PFSK-1 (cell line): ENCODE data around the gene RSRC1.
A peak's percentile ranks its signal among the peaks of the same experiment; 100 is the strongest.

ENCODE experiments used
- FOXP2 ChIP-seq: optimal IDR thresholded peaks from 2 replicates; pipeline ENCODE3; 2011; ENCODE audit warnings: borderline replicate concordance, control low read depth, inconsistent platforms; ENCODE audit not compliant: insufficient read depth; ENCODE audit errors: extremely low read length, extremely low read depth
- POLR2AphosphoS5 ChIP-seq: IDR thresholded peaks from 2 replicates; pipeline ENCODE4 v1.6.1; 2012; ENCODE audit warnings: low read depth, mild to moderate bottlenecking, control low read depth, low read length, moderate library complexity
- REST ChIP-seq, 2 experiments: IDR thresholded peaks; 2 replicates each; pipeline versions ENCODE4 v1.6.1 to v1.8.0; 2011 to 2012; ENCODE audit warnings: low read depth in 2 of 2, low read length in 2 of 2, control low read depth in 1 of 2, inconsistent platforms in 1 of 2, mild to moderate bottlenecking in 1 of 2, moderate library complexity in 1 of 2; ENCODE audit not compliant: insufficient read depth in 1 of 2
- SIN3A ChIP-seq: IDR thresholded peaks from 2 replicates; pipeline ENCODE4 v1.6.1; 2012; ENCODE audit warnings: mild to moderate bottlenecking, low read length, moderate library complexity, borderline replicate concordance; ENCODE audit not compliant: insufficient read depth
- TAF1 ChIP-seq: IDR thresholded peaks from 2 replicates; pipeline ENCODE4 v1.6.1; 2012; ENCODE audit warnings: low read length, control low read depth, borderline replicate concordance; ENCODE audit not compliant: insufficient read depth

RSRC1 gene

GRCh38 chr3:158569794-158570193, 459.9 kb downstream of the RSRC1 start:
- TF ChIP-seq REST (IDR thresholded peaks at IDR 0.05; ENCODE audit: insufficient read depth in 1 of 2, low read depth in 2 of 2, low read length in 2 of 2): no peak
- TF ChIP-seq POLR2AphosphoS5: no peak
- TF ChIP-seq TAF1: no peak
- TF ChIP-seq FOXP2: no peak

GRCh38 chr3:158570999-158571702, 461.3 kb downstream of the RSRC1 start, which contains the start of gene MLF1:
Gene MLF1 (plus strand): TSS chr3:158571194. CDS start chr3:158571301, 107 bp downstream.
- TF ChIP-seq FOXP2 (peak; percentile 94), SIN3A (no peak)

- no peak for TF ChIP-seq REST (IDR thresholded peaks at IDR 0.05; ENCODE audit: insufficient read depth in 1 of 2, low read depth in 2 of 2, low read length in 2 of 2)
- no peak for TF ChIP-seq POLR2AphosphoS5
- no peak for TF ChIP-seq SIN3A
- no peak for TF ChIP-seq FOXP2
- TF ChIP-seq TAF1: no peak
These were observed 462.3 kb downstream of the RSRC1 start for GRCh38 chr3:158571969-158572765.

GRCh38 chr3:158572766-158573060, 462.8 kb downstream of the RSRC1 start:
- TF ChIP-seq TAF1 (no peak), POLR2AphosphoS5 (no peak), FOXP2 (no peak), REST (IDR thresholded peaks at IDR 0.05; ENCODE audit: insufficient read depth in 1 of 2, low read depth in 2 of 2, low read length in 2 of 2) (no peak), SIN3A (no peak)

- TF ChIP-seq POLR2AphosphoS5 (no peak), TAF1 (no peak), SIN3A (no peak), FOXP2 (no peak), REST (IDR thresholded peaks at IDR 0.05; ENCODE audit: insufficient read depth in 1 of 2, low read depth in 2 of 2, low read length in 2 of 2) (no peak)
These were observed 463.8 kb downstream of the RSRC1 start for GRCh38 chr3:158573714-158574113.
